GM23248 (cell line): ENCODE results near the gene IRS1. TPM values are rescaled to one million over a fixed set of nuclear protein-coding genes. Genes with fewer than 3 reads are reported as not detected.

Experiments
- DNase-seq: peaks from one replicate; pipeline ENCODE4 v3.0.0-alpha.2; 2015
- H2AFZ ChIP-seq: fragments of 200-600 bp; sonication (generic); 2 replicates; pipeline ENCODE4 v1.6.1; 2016; ENCODE audit warnings: antibody characterized with exemption
- H3F3A ChIP-seq: fragments of 200-600 bp; sonication (generic); 2 replicates; pipeline ENCODE4 v1.6.1; 2016; ENCODE audit warnings: mild to moderate bottlenecking, antibody characterized with exemption, mixed run types; ENCODE audit not compliant: insufficient read depth
- H3K27ac ChIP-seq: fragments of 200-600 bp; sonication (generic); 2 replicates; pipeline ENCODE4 v1.5.1; 2016; ENCODE audit warnings: mild to moderate bottlenecking
- H3K27me3 ChIP-seq: fragments of 200-600 bp; sonication (generic); replicated peaks from 2 replicates; pipeline ENCODE4 v1.6.1; 2016; ENCODE audit warnings: mild to moderate bottlenecking; ENCODE audit not compliant: insufficient read depth
- H3K36me3 ChIP-seq: fragments of 200-600 bp; sonication (generic); 2 replicates; pipeline ENCODE4 v1.6.1; 2016; ENCODE audit warnings: low read depth, mild to moderate bottlenecking
- H3K4me1 ChIP-seq: fragments of 200-600 bp; sonication (generic); 2 replicates; pipeline ENCODE4 v1.6.1; 2016; ENCODE audit warnings: mild to moderate bottlenecking; ENCODE audit not compliant: insufficient read depth
- H3K4me2 ChIP-seq: fragments of 200-600 bp; sonication (generic); one replicate; pipeline ENCODE4 v1.6.1; 2016; ENCODE audit warnings: mild to moderate bottlenecking; ENCODE audit not compliant: unreplicated experiment
- H3K4me3 ChIP-seq: fragments of 200-600 bp; sonication (generic); 2 replicates; pipeline ENCODE4 v1.5.1; 2016; ENCODE audit warnings: mild to moderate bottlenecking
- H3K79me2 ChIP-seq: fragments of 200-600 bp; sonication (generic); 2 replicates; pipeline ENCODE4 v1.6.1; 2016; ENCODE audit warnings: mild to moderate bottlenecking; ENCODE audit not compliant: insufficient read depth
- H3K9ac ChIP-seq: fragments of 200-600 bp; sonication (generic); 2 replicates; pipeline ENCODE4 v1.6.1; 2016; ENCODE audit warnings: mild to moderate bottlenecking
- H3K9me2 ChIP-seq: fragments of 200-600 bp; sonication (generic); 2 replicates; pipeline ENCODE4 v1.6.1; 2016; ENCODE audit warnings: mixed run types, mild to moderate bottlenecking, moderate library complexity; ENCODE audit not compliant: insufficient read depth
- H3K9me3 ChIP-seq: fragments of 200-600 bp; sonication (generic); one replicate; pipeline ENCODE4 v1.6.1; 2017; ENCODE audit warnings: low read depth
- H4K20me1 ChIP-seq: fragments of 200-600 bp; sonication (generic); 2 replicates; pipeline ENCODE4 v1.6.0; 2016; ENCODE audit not compliant: insufficient read depth
- EZH2 ChIP-seq: fragments of 200-600 bp; sonication (generic); IDR thresholded peaks from 2 replicates; pipeline ENCODE4 v1.6.1; 2018; ENCODE audit warnings: antibody characterized with exemption, mild to moderate bottlenecking; ENCODE audit not compliant: insufficient read depth, poor library complexity, severe bottlenecking
- EZH2phosphoT487 ChIP-seq: fragments of 200-600 bp; sonication (generic); IDR thresholded peaks from 2 replicates; pipeline ENCODE4 v1.6.1; 2018; ENCODE audit warnings: antibody characterized with exemption, moderate library complexity, mild to moderate bottlenecking, low read depth; ENCODE audit not compliant: insufficient read depth
- WGBS, 2 experiments: methylation state at CpG; one replicate each; pipeline ENCODE4 v1.1.6; 2015 to 2017; ENCODE audit warnings: low lambda C conversion rate in 2 of 2, low coverage in 1 of 2; ENCODE audit errors: missing lambda C conversion rate in 2 of 2; 5-methylcytosine and 5-hydroxymethylcytosine counted together
- in situ Hi-C: fragments of 300-500 bp; cut with MboI; formaldehyde crosslinking; loops from 2 replicates; pipeline ENCODE4 v1.15.0; 2020
- polyA plus RNA-seq: library from polyadenylated mRNA; unstranded; fragments of >200 nt; fragmentation: Nextera tagmentation; extraction: Ambion mirVana; gene quantifications from 2 replicates; pipeline ENCODE4 v1.2.1, GENCODE V29; 2016
- total RNA-seq: library from RNA; depleted of rRNA; stranded (reverse); fragments of >200 nt; shearing (Covaris generic); gene quantifications from 2 replicates; pipeline ENCODE4 v1.2.3, GENCODE V29; 2014

IRS1 gene
- total and polyA plus RNA-seq, 2 experiments from 2014 or later, result 8.4 to 18.8 TPM

DNA sequence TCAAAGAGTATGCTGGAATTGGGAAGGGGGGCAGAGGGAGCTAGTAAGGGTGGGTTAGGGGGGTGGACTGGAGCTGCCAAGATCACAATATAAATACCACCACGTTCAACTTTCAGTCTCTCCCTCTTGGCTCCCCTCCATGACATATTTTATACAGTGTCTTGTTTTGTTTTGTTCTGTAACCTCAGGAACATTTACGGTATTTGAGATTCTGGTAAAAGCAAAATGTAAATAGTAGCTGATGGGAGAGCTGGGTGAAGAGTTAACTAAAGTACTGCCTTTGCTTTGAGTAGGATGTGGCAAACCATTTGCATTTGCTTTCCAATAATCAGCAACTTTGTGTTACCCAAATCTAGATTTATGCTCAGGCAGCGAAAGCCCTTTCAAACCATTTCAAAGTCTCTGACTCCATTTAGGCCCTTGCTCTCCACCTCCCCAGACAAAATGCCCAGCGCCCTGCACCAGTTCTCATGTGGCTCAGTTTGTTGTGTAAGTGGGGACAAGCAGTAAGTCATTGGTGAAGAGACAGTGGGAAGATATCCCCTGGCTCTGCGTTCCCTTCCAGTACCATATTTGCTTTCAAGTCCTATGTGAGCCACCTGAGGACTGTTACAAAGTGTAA is 17.4 kb downstream of the IRS1 start:
- Histone ChIP-seq H3K9ac (no peak overlapping the region), H3K79me2 (peaks cover 94% of the 10 kb centered on the region), H3K36me3 (peaks cover 12% of the 10 kb centered on the region), H3K9me2 (no peaks in the 10 kb centered on the region), H3K4me1 (no peaks in the 10 kb centered on the region), H3K27me3 (no peaks in the 10 kb centered on the region), H3K9me3 (no peaks in the 10 kb centered on the region), H3K27ac (no peak overlapping the region), H3K4me3 (no peak overlapping the region), H3F3A (no peaks in the 10 kb centered on the region), H2AFZ (no peak overlapping the region), H3K4me2 (no peak overlapping the region), H4K20me1 (no peaks in the 10 kb centered on the region)
- 79 to 80% methylated on average over 5 of the region's 5 CpGs for WGBS, 2 experiments
- in situ Hi-C loops, result no loop called here
- no peak for TF ChIP-seq EZH2
- no peak for TF ChIP-seq EZH2phosphoT487
- DNase-seq, result no peak

DNA sequence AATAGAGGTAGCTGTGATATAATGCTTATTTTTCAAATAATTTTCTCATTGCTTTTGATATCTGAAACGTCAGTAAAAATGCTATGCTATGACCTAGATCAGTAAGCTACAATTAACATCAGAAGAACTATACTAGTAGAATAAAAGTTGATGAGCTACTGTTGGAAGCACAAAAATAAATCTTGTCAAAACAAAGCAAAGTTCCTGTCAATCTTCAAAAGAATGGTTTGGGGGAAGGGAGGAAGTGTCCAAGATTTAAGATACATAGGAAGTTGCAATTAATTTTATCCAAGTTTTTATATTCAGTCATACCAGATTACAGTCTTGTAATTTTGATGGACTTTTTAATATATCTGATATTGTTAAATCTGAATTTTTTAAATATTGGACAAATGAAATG is 19.2 kb downstream of the IRS1 start:
- peaks cover 13% of the 10 kb centered on the region; the same call in 1 of the 2 replicates for H3K36me3 ChIP-seq
- 89 to 100% methylated on average over 1 of the region's 1 CpG for WGBS, 2 experiments
- in situ Hi-C loops, result no loop called here

DNA sequence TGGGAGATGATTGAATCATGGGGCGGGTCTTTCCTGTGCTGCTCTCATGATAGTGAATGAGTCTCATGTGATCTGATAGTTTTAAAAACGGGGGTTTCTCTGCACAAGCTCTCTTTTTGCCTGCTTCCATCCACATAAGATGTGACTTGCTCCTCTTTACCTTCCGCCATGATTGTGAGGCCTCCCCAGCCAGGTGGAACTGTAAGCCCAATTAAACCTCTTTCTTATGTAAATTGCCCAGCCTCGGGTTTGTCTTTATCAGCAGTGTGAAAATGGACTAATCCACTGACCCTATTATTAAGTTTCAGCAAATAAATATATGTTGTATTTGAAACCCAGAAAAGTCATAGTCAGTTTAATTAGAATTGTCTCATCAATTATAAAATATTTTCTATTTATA is 22.0 kb downstream of the IRS1 start:
- no peak overlapping the region for H3K9ac ChIP-seq
- in situ Hi-C loops, result no loop called here
- peaks cover 13% of the 10 kb centered on the region for H3K4me1 ChIP-seq
- TF ChIP-seq EZH2, result no peak
- no peak for TF ChIP-seq EZH2phosphoT487
- H3K79me2 ChIP-seq, result peaks cover 96% of the 10 kb centered on the region
- no peaks in the 10 kb centered on the region for H3F3A ChIP-seq
- peaks cover 18% of the 10 kb centered on the region for H3K36me3 ChIP-seq
- H2AFZ ChIP-seq, result no peak overlapping the region
- no peak overlapping the region for H3K4me2 ChIP-seq
- H4K20me1 ChIP-seq, result no peaks in the 10 kb centered on the region
- H3K4me3 ChIP-seq, result no peak overlapping the region
- WGBS, 2 experiments, result 72 to 75% methylated on average over 4 of the region's 4 CpGs
- no peaks in the 10 kb centered on the region for H3K9me2 ChIP-seq
- no peaks in the 10 kb centered on the region for H3K27me3 ChIP-seq
- DNase-seq, result no peak
- no peaks in the 10 kb centered on the region for H3K9me3 ChIP-seq
- H3K27ac ChIP-seq, result no peak overlapping the region

More for the DNA sequence above, 19.2 kb downstream of the IRS1 start:
- Histone ChIP-seq H2AFZ (no peak overlapping the region), H3F3A (no peaks in the 10 kb centered on the region), H3K4me1 (no peaks in the 10 kb centered on the region), H3K79me2 (peaks cover 96% of the 10 kb centered on the region), H3K4me2 (no peak overlapping the region), H4K20me1 (no peaks in the 10 kb centered on the region), H3K9me3 (no peaks in the 10 kb centered on the region), H3K9me2 (no peaks in the 10 kb centered on the region), H3K27me3 (no peaks in the 10 kb centered on the region), H3K27ac (no peak overlapping the region), H3K9ac (no peak overlapping the region), H3K4me3 (no peak overlapping the region)
- no peak for TF ChIP-seq EZH2phosphoT487
- TF ChIP-seq EZH2, result no peak
- DNase-seq, result no peak

DNA sequence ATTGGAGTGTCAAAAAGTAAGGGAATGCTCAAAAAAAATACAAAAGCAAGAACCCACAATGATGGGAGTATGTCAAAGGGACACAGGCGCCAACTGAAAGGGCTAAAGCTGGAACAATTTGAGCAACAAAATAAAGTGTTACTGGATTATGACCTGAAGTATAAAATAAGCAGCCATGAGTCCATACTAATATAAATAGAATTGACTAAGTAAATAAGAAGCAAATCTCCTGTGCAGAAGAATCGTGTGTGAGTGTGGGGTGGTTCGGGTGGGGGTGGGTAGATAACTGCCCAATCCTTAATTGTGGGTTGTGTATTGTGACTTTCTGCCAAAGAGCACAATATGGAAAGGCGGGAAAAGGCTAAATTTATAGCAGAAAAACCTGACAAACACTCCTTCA is 23.5 kb downstream of the IRS1 start:
- no peak overlapping the region for H3K4me2 ChIP-seq
- no peak overlapping the region for H3K9ac ChIP-seq
- peaks cover 96% of the 10 kb centered on the region for H3K79me2 ChIP-seq
- H3K4me1 ChIP-seq, result peaks cover 22% of the 10 kb centered on the region
- no peaks in the 10 kb centered on the region for H3F3A ChIP-seq
- H3K9me2 ChIP-seq, result no peaks in the 10 kb centered on the region
- H4K20me1 ChIP-seq, result no peaks in the 10 kb centered on the region
- TF ChIP-seq EZH2, result no peak
- TF ChIP-seq EZH2phosphoT487, result no peak
- H3K4me3 ChIP-seq, result no peak overlapping the region
- no peak overlapping the region for H3K27ac ChIP-seq
- no peaks in the 10 kb centered on the region for H3K27me3 ChIP-seq
- no peak overlapping the region for H2AFZ ChIP-seq
- DNase-seq, result no peak
- H3K36me3 ChIP-seq, result peaks cover 18% of the 10 kb centered on the region
- no peaks in the 10 kb centered on the region for H3K9me3 ChIP-seq
- in situ Hi-C loops, result no loop called here
- WGBS, 2 experiments, result 94 to 100% methylated on average over 4 of the region's 4 CpGs
